HPDE6-E6E7 (cell line): Measurements from ENCODE around the gene FBXW4.

Experiments
- DNase-seq: peaks from one replicate; pipeline ENCODE4 v3.0.0; 2011; ENCODE audit warnings: missing footprints; ENCODE audit errors: extremely low spot score

FBXW4 gene

GRCh38 chr10:101585841-101586240 is 109.1 kb downstream of the FBXW4 start:
- DNase-seq = no peak

GRCh38 chr10:101580486-101581399 is 114.2 kb downstream of the FBXW4 start:
- DNase-seq = no peak

GRCh38 chr10:101579516-101579870 is 115.5 kb downstream of the FBXW4 start:
- no peak for DNase-seq

GRCh38 chr10:101578803-101579515 is 116.0 kb downstream of the FBXW4 start:
- no peak for DNase-seq

GRCh38 chr10:101578192-101578591 is 116.8 kb downstream of the FBXW4 start:
- DNase-seq = no peak

DNA sequence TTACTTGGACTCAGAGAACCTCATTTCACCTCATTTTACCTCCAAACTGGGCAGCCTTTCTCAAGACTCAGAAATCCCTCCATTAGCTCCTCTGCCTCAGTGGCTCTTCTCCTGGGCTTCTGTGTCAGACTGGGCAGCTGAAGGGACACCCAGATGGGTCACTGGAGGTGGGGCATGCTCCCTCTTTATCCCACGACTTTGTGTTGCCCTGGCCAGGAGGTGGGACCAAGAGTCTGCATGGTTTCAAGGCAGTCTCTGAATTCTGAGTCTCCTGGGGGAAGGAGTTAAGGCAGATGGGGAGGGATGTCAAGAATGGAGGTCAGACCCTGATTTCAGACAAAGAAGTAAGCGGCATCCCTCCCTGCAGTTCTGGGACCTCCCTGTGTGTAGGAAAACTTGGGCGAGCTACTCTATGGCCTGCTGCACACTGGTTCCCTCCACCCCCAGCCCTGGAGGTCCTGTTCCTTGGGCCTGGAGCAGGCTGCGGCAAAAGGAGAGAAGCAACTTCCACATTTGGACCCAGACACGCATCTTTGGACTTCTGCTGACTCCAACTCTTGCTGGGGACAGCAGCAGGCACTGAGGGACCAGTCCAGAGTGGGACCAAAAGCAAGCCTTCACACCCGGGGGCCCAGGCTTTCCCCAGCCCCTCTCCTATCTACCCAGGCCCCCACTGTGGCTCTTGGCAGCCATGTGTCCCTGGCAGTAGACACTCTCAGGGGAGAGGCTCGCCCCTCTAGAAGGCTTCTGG is 117.7 kb downstream of the FBXW4 start:
- DNase-seq = no peak

GRCh38 chr10:101576211-101576863 is 118.6 kb downstream of the FBXW4 start:
- no peak for DNase-seq

GRCh38 chr10:101575580-101576210 is 119.3 kb downstream of the FBXW4 start:
- DNase-seq = no peak

GRCh38 chr10:101575091-101575490 is 119.9 kb downstream of the FBXW4 start:
- DNase-seq = no peak

DNA sequence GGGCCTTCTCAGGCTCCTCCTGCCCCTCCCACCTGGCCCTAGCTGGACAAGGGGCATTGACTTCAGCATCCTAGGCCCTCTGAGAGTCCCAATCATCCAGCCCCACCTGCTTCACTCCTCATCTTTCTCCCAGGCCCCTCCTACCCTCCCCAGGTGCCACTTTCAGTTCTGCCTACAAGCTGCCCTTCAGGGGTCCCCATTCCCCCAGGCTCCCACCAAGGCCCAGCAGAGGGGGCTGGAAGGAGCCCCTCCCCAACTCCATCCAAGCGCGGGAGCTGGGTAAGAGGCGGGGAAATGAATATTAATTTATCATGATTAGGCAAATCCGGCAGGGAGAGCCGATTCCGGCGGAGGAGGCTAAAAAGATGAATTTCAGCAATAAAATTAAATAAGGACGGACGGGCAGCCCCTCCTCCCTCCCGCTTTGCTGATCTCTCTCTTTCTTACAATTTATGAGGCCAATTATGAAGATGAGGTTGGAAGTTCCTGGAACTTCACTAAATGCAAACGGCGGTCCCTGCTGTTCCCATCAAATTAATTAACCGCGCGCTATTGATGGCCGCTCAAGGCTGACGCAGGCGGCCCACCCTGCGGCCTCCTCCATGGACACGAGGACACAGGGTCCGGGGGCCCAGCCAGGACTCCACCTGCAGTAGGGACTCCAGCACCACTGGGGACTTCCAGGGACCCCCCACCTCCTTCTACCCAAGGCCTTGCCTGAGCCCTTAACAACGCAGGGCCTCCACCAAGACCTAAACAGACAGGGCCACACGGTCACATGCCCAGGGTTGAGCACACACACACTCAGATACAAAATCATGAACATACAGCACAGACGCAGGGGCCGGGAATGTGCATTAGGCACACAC is 120.9 kb downstream of the FBXW4 start:
- DNase-seq = no peak

- DNase-seq = no peak
These were observed 122.2 kb downstream of the FBXW4 start for GRCh38 chr10:101572785-101573184.

- no peak for DNase-seq
These were observed 122.8 kb downstream of the FBXW4 start for GRCh38 chr10:101572126-101572525.

DNA sequence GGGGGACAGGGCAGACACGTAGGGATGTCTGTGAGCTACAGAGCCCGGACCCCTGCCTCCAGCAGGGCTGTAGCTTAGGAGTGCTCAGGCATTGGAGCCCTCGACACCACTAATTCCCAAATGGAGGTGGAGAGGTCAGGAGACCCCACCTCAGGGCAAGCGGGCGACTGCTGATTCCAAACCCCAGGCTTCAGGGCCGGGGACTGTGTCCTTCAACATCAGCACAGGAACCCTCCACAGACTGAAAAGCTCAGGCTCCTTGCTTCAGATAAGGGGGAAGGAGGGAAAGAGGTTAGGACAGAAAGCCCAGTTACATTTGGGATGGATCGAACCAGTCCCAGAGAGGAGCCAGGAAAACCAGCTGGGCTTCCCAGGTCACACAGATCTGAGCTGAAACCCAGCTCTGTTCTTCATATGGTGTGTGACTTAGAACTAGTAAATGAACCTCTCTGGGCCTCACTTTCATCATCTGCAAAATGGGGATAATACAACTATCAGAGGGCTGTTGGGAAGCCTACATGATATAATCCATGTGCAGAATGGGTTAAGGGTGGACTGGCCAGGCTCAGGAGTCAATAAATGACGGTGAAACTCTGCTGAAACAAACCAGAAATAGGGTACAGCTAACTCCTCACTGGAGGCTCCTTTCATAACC is 123.6 kb downstream of the FBXW4 start:
- no peak for DNase-seq

DNA sequence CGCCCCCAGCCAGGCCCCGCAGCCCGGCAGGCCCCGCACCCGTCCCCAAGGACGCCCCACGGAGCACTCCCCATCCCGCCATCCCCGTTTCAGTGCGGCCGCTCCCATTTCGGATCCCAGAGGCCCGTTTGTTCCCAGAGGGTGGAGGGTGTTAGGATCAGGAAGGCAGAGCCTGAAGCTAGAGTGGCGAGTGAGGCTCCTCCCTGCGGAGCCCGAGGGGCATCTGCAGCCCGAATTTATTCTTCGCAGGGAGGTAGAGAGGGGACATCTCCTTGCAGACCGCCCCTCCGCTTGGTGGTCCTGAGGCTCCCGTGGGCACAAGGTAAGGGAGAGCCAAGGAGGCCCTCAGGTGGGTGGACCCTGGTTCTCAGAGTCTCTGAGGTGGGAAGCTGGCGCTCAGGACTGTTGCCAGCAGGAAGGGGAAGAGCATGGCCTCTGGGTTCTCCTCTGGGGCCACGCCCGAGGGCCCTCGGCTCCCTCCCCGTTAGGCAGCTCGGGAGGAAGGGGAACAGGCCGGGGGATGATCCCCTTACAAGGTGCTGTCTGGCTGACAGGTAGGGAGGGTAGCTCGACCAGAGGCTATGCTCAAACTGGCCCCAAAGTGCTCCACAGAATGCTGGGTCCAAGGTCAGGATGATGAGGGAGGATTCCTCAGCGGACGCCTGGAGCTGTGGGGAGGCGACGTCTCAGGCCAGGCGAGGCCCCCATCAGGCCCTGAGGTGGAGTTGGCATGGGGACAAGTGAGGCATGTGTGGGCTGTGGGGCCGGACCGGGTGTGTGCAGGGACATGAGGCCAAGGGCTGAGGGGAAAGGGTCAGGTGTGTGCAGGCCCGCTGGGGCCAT is 124.3 kb downstream of the FBXW4 start:
- no peak for DNase-seq

GRCh38 chr10:101569622-101570427 is 125.1 kb downstream of the FBXW4 start:
- DNase-seq = peak; percentile 67

- no peak for DNase-seq
These were observed 125.7 kb downstream of the FBXW4 start for GRCh38 chr10:101569323-101569621.

DNA sequence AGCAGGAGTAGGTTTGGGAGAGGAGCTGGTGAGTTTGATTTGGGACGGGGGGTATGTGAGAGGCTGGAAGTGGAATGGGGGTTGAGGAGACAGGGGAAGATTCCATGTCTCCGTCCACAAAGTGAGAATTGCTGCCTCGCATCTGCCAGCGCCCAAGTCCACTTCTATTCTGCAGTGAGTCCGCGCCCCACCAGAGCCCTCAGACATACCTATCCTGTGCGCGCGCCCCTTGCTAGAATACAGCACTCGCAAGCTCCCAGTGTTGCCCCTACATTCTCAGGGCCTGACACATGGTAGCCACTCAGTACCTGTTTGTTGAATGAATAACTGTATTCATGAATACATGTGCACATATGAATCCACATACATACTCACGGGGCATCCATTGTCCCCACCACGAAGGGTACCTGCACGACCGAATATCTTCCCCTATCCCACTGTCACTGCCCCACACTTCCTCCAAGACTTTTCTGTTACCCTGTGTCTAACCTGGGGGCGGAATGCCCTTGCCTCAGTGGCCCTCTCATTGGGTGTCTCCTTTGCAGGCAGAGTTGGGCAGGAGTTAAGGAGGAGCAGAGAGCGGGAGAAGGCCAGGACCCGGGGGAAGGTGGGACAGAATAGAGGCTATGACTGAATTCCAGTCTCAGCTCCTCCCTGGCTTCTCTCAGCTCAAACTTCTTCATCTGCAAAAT is 126.8 kb downstream of the FBXW4 start:
- DNase-seq = no peak
